GM18511 (cell line): ENCODE results near the gene CAPN1.
"Not testable (repeated sequence)": the region's sequence is repeated elsewhere in the genome, so short reads cannot be mapped to it uniquely, and the experiment has no call there.

Experiments used
- ATAC-seq: cut with Tn5 transposase; IDR thresholded peaks from one replicate; pipeline ENCODE4 v1.9.1; 2021; ENCODE audit warnings: mild to moderate bottlenecking, moderate library complexity; ENCODE audit not compliant: unreplicated experiment

Gene CAPN1

GRCh38 chr11:65216830-65217229, 35.1 kb downstream of the CAPN1 start:
- no peak for ATAC-seq

GRCh38 chr11:65217441-65218423, 36.0 kb downstream of the CAPN1 start:
- no peak for ATAC-seq

GRCh38 chr11:65218446-65218845, 36.7 kb downstream of the CAPN1 start:
- ATAC-seq: no peak

GRCh38 chr11:65219930-65220213, 38.1 kb downstream of the CAPN1 start:
- no peak for ATAC-seq

- no peak for ATAC-seq
Measured at GRCh38 chr11:65221026-65221425, 39.3 kb downstream of the CAPN1 start.

- no peak for ATAC-seq
Measured at GRCh38 chr11:65223011-65223410, 41.3 kb downstream of the CAPN1 start.

- ATAC-seq: no peak
Measured at GRCh38 chr11:65224930-65225278, 43.2 kb downstream of the CAPN1 start.

- no peak for ATAC-seq
Measured at GRCh38 chr11:65225279-65226102, 43.8 kb downstream of the CAPN1 start.

- ATAC-seq: no peak
Measured at GRCh38 chr11:65226103-65226442, 44.3 kb downstream of the CAPN1 start.

GRCh38 chr11:65227879-65228278, 46.2 kb downstream of the CAPN1 start:
- ATAC-seq: no peak

- no peak for ATAC-seq
Measured at GRCh38 chr11:65236194-65237059, 54.7 kb downstream of the CAPN1 start.

- ATAC-seq: not testable (repeated sequence)
Measured at GRCh38 chr11:65238302-65238701, 56.6 kb downstream of the CAPN1 start.

- ATAC-seq: no peak
Measured at GRCh38 chr11:65241134-65241533, 59.4 kb downstream of the CAPN1 start.

- ATAC-seq: no peak
Measured at GRCh38 chr11:65241692-65242091, 60.0 kb downstream of the CAPN1 start.

GRCh38 chr11:65242389-65242788, 60.7 kb downstream of the CAPN1 start:
- ATAC-seq: no peak

- no peak for ATAC-seq
Measured at GRCh38 chr11:65243797-65244196, 62.1 kb downstream of the CAPN1 start.

GRCh38 chr11:65245046-65245445, 63.3 kb downstream of the CAPN1 start:
- not testable (repeated sequence) for ATAC-seq

GRCh38 chr11:65246506-65246905, 64.8 kb downstream of the CAPN1 start:
- no peak for ATAC-seq

- ATAC-seq: not testable (repeated sequence)
Measured at GRCh38 chr11:65248184-65248710, 66.5 kb downstream of the CAPN1 start.

- ATAC-seq: no peak
Measured at GRCh38 chr11:65251476-65251875, 69.7 kb downstream of the CAPN1 start.

GRCh38 chr11:65254724-65255123, 73.0 kb downstream of the CAPN1 start:
- no peak for ATAC-seq
